Suppressor macrophage treated with lipopolysaccharide for 4 hours (primary cell): ENCODE data around the gene ZDHHC4.

Experiments
- DNase-seq: peaks from one replicate; pipeline ENCODE4 v3.0.0-alpha.2; 2020

ZDHHC4 gene

GRCh38 chr7:6577369-6578113, at the start of gene ZDHHC4:
Gene ZDHHC4 (plus strand): TSS chr7:6577454. CDS start chr7:6580562, 3,108 bp downstream.
- peak; percentile 95 for DNase-seq

GRCh38 chr7:6528401-6529130, 48.7 kb upstream of the ZDHHC4 start:
- no peak for DNase-seq

GRCh38 chr7:6529643-6530042, 47.6 kb upstream of the ZDHHC4 start:
- DNase-seq: no peak

- DNase-seq: no peak
These were observed 46.4 kb upstream of the ZDHHC4 start for GRCh38 chr7:6530626-6531491.

GRCh38 chr7:6531492-6532279, 45.6 kb upstream of the ZDHHC4 start:
- DNase-seq: no peak

- no peak for DNase-seq
These were observed 44.7 kb upstream of the ZDHHC4 start for GRCh38 chr7:6532516-6532915.

- no peak for DNase-seq
These were observed 43.3 kb upstream of the ZDHHC4 start for GRCh38 chr7:6533893-6534495.

GRCh38 chr7:6536262-6537260, 40.7 kb upstream of the ZDHHC4 start:
- no peak for DNase-seq

- DNase-seq: no peak
These were observed 34.9 kb upstream of the ZDHHC4 start for GRCh38 chr7:6542368-6542767.

- peak; percentile 48 for DNase-seq
These were observed 31.7 kb upstream of the ZDHHC4 start for GRCh38 chr7:6545398-6546126.

- DNase-seq: no peak
These were observed 30.6 kb upstream of the ZDHHC4 start for GRCh38 chr7:6546498-6547251.

- DNase-seq: no peak
These were observed 29.9 kb upstream of the ZDHHC4 start for GRCh38 chr7:6547400-6547799.

GRCh38 chr7:6551016-6551511, 26.2 kb upstream of the ZDHHC4 start, which contains the start of gene GRID2IP:
Gene GRID2IP (minus strand): TSS chr7:6551461. CDS start chr7:6551436, 25 bp downstream.
- no peak for DNase-seq

GRCh38 chr7:6553448-6554044, 23.7 kb upstream of the ZDHHC4 start:
- DNase-seq: no peak

GRCh38 chr7:6554848-6555247, 22.4 kb upstream of the ZDHHC4 start:
- no peak for DNase-seq

GRCh38 chr7:6556196-6556595, 21.1 kb upstream of the ZDHHC4 start:
- no peak for DNase-seq

- peak; percentile 71 for DNase-seq
These were observed 18.4 kb upstream of the ZDHHC4 start for GRCh38 chr7:6558837-6559236.

GRCh38 chr7:6559896-6560295, 17.4 kb upstream of the ZDHHC4 start:
- no peak for DNase-seq

- DNase-seq: no peak
These were observed 15.1 kb upstream of the ZDHHC4 start for GRCh38 chr7:6562106-6562505.
